ENCODE data around the gene KCNRG.

GRCh38 chr13:49977992-49978391 lies 37.3 kb upstream of the KCNRG start:
- no peak for TF ChIP-seq CTCF (IDR thresholded peaks at IDR 0.05; ENCODE audit: low read length)
- no peak for TF ChIP-seq EZH2 (optimal IDR thresholded peaks at IDR 0.05; ENCODE audit: low read depth, low read length)
- no peak for TF ChIP-seq EZH2phosphoT487 (IDR thresholded peaks at IDR 0.05; ENCODE audit: low read length)

Measured in MM.1S (cell line).